ENCODE results near the gene RACK1. TPM values are rescaled to one million over a fixed set of nuclear protein-coding genes. Genes with fewer than 3 reads are reported as not detected.

RACK1 gene
- total and polyA plus RNA-seq, 2 of the 13 experiments (the other 11 are each of a cell fraction or from before 2014, with no cell fraction given): 2,514 to 6,141 TPM

GRCh38 chr5:181243564-181244343 lies at the start of gene RACK1 (continued):
- TF ChIP-seq ZSCAN9 (CRISPR knock-in tag; IDR thresholded peaks at IDR 0.05; ENCODE audit: borderline replicate concordance): no peak
- TF ChIP-seq SRSF1 (optimal IDR thresholded peaks at IDR 0.05; ENCODE audit: low read depth, low read length): peak; percentile 64
- TF ChIP-seq, protein P1, sequence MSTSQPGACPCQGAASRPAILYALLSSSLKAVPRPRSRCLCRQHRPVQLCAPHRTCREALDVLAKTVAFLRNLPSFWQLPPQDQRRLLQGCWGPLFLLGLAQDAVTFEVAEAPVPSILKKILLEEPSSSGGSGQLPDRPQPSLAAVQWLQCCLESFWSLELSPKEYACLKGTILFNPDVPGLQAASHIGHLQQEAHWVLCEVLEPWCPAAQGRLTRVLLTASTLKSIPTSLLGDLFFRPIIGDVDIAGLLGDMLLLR (CRISPR knock-in tag; IDR thresholded peaks at IDR 0.05): peak; percentile 76; the same call in 1 of the 2 replicates
- 0 out of 2 replicates have a peak, but pooled peaks have one; percentile 15 for TF ChIP-seq SRF (IDR thresholded peaks at IDR 0.05; ENCODE audit: low read depth, low read length)
- peak; percentile 46; the same call in 1 of the 2 replicates for TF ChIP-seq IKZF5 (CRISPR knock-in tag; IDR thresholded peaks at IDR 0.05)
- no peak for TF ChIP-seq ZNF775 (CRISPR knock-in tag; IDR thresholded peaks at IDR 0.05; ENCODE audit: borderline replicate concordance)
- no peak for TF ChIP-seq ZNF121 (CRISPR knock-in tag; IDR thresholded peaks at IDR 0.05)
- TF ChIP-seq, protein P2, sequence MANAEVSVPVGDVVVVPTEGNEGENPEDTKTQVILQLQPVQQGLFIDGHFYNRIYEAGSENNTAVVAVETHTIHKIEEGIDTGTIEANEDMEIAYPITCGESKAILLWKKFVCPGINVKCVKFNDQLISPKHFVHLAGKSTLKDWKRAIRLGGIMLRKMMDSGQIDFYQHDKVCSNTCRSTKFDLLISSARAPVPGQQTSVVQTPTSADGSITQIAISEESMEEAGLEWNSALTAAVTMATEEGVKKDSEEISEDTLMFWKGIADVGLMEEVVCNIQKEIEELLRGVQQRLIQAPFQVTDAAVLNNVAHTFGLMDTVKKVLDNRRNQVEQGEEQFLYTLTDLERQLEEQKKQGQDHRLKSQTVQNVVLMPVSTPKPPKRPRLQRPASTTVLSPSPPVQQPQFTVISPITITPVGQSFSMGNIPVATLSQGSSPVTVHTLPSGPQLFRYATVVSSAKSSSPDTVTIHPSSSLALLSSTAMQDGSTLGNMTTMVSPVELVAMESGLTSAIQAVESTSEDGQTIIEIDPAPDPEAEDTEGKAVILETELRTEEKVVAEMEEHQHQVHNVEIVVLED (CRISPR knock-in tag; IDR thresholded peaks at IDR 0.05; ENCODE audit: borderline replicate concordance): peak; percentile 21; the same call in 1 of the 2 replicates
- no peak for TF ChIP-seq DZIP1 (CRISPR knock-in tag; IDR thresholded peaks at IDR 0.05)
- TF ChIP-seq ZFYVE20 (CRISPR knock-in tag; IDR thresholded peaks at IDR 0.05; ENCODE audit: borderline replicate concordance, low read depth): 0 out of 2 replicates have a peak, but pooled peaks have one; percentile 43
- peak; percentile 96 for TF ChIP-seq GABPB1 (CRISPR knock-in tag; IDR thresholded peaks at IDR 0.05)
- TF ChIP-seq ZFP36L2 (CRISPR knock-in tag; IDR thresholded peaks at IDR 0.05): no peak
- TF ChIP-seq ZNF205 (CRISPR knock-in tag; IDR thresholded peaks at IDR 0.05): no peak
- TF ChIP-seq NR1H2 (CRISPR knock-in tag; IDR thresholded peaks at IDR 0.05; ENCODE audit: borderline replicate concordance, low read depth): no peak
- 0 out of 2 replicates have a peak, but pooled peaks have one; percentile 80 for TF ChIP-seq ZNF891 (CRISPR knock-in tag; IDR thresholded peaks at IDR 0.05)
- peak; percentile 91 for TF ChIP-seq ZNF333 (CRISPR knock-in tag; IDR thresholded peaks at IDR 0.05; ENCODE audit: borderline replicate concordance)
- no peak for TF ChIP-seq MBNL3 (CRISPR knock-in tag; conservative IDR thresholded peaks at IDR 0.05)
- no peak for TF ChIP-seq ARID3A (IDR thresholded peaks at IDR 0.05; ENCODE audit: low read depth, low read length)
- TF ChIP-seq TFDP2 (CRISPR knock-in tag; IDR thresholded peaks at IDR 0.05): no peak; the same call in 1 of the 2 replicates

All from HepG2 (cell line).